RWPE1 (cell line): ENCODE data around the gene PARP8.

Experiments used
- CTCF ChIA-PET: fragments of 350-600 bp; sonication (Branson Sonifier 250); formaldehyde crosslinking; extraction: SDS; loops from one replicate; lab custom pipeline; 2021; lab: Yijun Ruan, JAX
- POLR2A ChIA-PET: fragments of 400-600 bp; formaldehyde crosslinking; extraction: SDS; loops from one replicate; lab custom pipeline; 2020; ENCODE audit warnings: antibody characterized with exemption; ENCODE audit not compliant: low non-redundant PET; lab: Yijun Ruan, JAX
- DNase-seq: peaks from one replicate; pipeline ENCODE4 v3.0.0; 2012; ENCODE audit warnings: low spot score
- H3K27ac ChIP-seq: fragments of 450-650 bp; 2 replicates; pipeline ENCODE4 v1.5.1; 2017
- TF ChIP-seq, protein P1 (sequence below): fragments of 450-650 bp; conservative IDR thresholded peaks from 2 replicates; pipeline ENCODE4 v1.5.1; 2017; ENCODE audit warnings: low read depth, mild to moderate bottlenecking

The PARP8 gene

DNA sequence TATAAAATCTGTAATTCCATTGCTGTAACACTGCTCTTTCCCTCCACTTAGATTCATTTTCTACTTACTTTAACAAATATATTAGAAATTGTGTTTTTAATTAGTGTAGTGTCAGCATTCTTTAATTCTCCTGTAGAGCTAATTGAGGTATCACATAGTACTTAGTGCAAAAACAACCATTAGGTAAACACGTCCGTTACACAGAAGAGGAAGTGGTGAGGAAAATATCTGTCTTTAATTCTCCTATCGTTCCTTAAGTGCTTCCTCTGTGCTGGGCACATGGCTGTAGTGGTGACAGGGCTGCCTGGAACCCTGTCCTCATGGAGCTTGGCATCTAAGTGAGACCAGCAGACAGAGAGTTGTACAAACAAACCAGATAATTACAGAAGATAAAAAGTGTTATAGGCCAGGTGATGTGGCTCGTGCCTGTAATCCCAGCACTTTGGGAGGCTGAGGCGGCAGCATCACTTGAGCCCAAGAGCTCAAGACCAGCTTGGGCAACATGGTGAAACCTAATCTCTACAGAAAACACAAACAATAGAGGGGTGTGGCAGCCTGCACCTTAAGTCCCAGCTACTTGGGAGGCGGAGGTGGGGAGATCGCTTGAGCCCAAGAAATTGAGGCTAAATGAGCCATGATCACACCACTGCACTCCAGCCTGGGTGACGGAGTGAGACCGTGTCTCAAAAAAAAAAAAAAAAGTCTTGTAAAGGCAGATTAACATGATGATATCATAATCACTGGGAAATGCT lies 36.4 kb downstream of the PARP8 start:
- TF ChIP-seq, protein P1, sequence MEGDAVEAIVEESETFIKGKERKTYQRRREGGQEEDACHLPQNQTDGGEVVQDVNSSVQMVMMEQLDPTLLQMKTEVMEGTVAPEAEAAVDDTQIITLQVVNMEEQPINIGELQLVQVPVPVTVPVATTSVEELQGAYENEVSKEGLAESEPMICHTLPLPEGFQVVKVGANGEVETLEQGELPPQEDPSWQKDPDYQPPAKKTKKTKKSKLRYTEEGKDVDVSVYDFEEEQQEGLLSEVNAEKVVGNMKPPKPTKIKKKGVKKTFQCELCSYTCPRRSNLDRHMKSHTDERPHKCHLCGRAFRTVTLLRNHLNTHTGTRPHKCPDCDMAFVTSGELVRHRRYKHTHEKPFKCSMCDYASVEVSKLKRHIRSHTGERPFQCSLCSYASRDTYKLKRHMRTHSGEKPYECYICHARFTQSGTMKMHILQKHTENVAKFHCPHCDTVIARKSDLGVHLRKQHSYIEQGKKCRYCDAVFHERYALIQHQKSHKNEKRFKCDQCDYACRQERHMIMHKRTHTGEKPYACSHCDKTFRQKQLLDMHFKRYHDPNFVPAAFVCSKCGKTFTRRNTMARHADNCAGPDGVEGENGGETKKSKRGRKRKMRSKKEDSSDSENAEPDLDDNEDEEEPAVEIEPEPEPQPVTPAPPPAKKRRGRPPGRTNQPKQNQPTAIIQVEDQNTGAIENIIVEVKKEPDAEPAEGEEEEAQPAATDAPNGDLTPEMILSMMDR = no peak

DNA sequence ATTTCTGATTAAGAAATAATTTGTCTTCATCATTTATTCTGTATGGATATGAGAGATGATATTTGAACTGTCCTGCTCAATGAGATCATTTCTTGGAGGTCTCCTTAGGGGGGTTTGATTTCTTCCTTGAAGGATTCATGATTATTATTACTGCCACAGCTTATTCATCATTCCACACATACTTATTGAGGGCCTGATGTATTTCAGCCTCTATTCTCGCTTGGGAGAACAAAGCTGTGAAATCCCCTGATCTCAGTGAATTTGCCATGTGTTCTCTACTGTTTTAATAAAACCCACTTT lies 36.9 kb downstream of the PARP8 start:
- POLR2A ChIA-PET = no interaction called here
- TF ChIP-seq, protein P1 = no peak
- CTCF ChIA-PET = no interaction called here
- H3K27ac ChIP-seq = no peak overlapping the region
- DNase-seq = no peak

More for the DNA sequence above, 36.4 kb downstream of the PARP8 start:
- ChIA-PET CTCF (no interaction called here), POLR2A (no interaction called here)
- no peak overlapping the region for H3K27ac ChIP-seq
- no peak for DNase-seq

DNA sequence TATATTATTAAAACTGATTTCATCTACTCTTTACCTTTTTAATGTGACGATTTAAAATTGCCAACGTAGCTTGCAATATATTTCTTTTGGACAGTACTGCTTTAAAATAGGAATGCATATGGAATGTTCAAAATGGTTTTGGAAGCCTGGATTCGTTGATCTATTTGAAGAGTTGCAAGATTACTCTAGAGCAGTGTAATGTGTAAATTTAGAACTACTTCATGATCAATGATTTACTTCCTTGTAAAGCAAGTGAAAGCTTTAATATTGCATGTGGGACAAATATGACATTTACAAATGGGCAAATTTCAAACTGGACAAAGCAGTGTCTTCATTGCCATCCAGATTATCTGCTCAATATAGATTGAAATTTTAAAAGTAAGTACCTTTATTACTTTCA lies 38.3 kb downstream of the PARP8 start:
- ChIA-PET CTCF (no interaction called here), POLR2A (no interaction called here)
- DNase-seq = no peak

DNA sequence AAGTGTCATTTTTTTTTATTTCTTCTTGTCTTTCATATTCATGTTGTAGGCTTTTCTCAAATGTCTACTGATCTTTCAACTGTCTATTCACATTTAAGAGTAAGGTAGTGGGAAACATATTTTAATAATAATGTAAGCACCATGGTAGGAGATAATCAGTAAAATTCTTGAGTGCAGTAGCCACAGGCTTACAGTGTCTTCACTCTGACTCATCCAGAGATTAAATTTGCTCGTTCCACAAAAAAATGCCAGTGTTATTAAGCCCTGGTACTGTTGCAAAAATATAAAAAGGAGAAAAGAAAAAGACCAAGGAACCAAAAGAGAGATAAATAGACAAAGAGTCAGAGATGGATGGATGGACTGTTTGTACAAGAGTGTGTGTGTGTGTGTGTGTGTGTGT lies 43.0 kb downstream of the PARP8 start:
- ChIA-PET POLR2A (no interaction called here), CTCF (no interaction called here)
- TF ChIP-seq, protein P1 = no peak
- DNase-seq = no peak
- H3K27ac ChIP-seq = no peak overlapping the region

More for the DNA sequence above, 38.3 kb downstream of the PARP8 start:
- TF ChIP-seq, protein P1 = no peak
- no peak overlapping the region for H3K27ac ChIP-seq

DNA sequence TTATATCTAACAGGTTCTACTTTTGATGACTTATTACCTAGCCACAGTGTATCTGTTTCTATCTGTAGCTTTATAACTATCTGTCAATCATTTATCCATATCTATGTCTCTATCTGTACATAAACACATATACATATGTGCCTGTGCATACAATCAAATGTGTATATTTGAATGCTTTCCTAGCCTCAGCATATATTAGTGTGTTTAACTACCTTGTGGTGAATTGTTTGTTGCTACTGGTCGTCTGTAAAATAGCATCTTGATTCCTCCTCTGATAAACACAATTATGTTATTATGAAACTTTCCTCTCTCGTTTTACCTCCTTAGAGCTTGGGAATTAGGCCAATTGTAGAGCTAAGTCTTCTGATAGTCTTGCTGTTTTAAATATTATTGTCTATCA lies 44.4 kb downstream of the PARP8 start:
- TF ChIP-seq, protein P1 = no peak
- no peak overlapping the region for H3K27ac ChIP-seq
- DNase-seq = no peak
- ChIA-PET CTCF (no interaction called here), POLR2A (no interaction called here)

DNA sequence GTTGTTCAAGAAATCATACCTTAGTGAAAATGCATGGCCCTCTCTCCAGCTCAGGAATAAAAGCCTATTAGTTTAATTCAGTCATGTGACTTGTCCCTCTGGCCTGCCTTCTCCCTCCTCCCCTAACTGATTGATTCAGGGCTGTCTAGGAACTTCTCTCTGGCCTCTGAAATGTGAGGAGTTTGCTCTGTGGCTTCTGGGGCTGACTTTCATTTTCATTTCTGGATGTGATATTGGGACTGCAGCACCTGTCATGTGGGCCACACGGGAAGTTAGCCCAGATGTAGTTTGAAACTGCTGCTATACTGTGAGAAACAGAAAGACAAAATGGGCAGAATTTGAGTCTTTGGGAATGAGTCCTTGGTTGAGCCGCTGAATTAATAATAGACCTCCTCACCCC lies 44.8 kb downstream of the PARP8 start:
- H3K27ac ChIP-seq = no peak overlapping the region
- peak; percentile 9 for DNase-seq
- ChIA-PET POLR2A (no interaction called here), CTCF (no interaction called here)
- TF ChIP-seq, protein P1 = no peak
